ENCODE data around the gene PLXNB1.

Gene PLXNB1

DNA sequence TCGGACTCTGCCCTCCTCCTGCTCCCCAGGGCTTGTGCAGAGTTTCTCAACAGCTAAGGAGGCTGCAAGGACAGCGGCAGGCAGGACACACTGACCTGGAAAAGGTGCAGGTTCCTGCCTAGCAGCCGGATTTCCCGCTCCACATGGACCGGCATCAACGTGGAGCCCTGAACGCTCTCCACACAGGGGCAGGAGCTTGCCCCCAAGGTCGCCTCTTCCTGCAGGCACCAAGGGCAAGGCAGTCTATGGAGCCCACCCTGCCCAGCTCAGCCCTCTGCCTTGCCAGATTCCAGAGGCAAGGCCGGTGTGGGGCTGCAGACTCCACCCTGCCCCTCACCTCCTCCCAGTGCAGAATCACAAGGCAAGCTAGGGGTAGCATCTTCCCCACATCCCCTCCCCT, 10.7 kb downstream of the PLXNB1 start:
- no peak for TF ChIP-seq CTCF (IDR thresholded peaks at IDR 0.05; ENCODE audit: low read depth, low read length)
- H3K4me1 ChIP-seq: no peaks in the 10 kb centered on the region
- H3K27me3 ChIP-seq: no peaks in the 10 kb centered on the region
- DNase-seq: no peak
- H3K9me3 ChIP-seq: no peaks in the 10 kb centered on the region
- H3K36me3 ChIP-seq: no peaks in the 10 kb centered on the region
- no peak overlapping the region for H3K4me3 ChIP-seq (ENCODE audit: low read depth, low read length)

GRCh38 chr3:48418651-48419050, 11.2 kb downstream of the PLXNB1 start:
- H3K9me3 ChIP-seq: no peaks in the 10 kb centered on the region
- H3K36me3 ChIP-seq: no peaks in the 10 kb centered on the region
- TF ChIP-seq CTCF (IDR thresholded peaks at IDR 0.05; ENCODE audit: low read depth, low read length): no peak
- no peaks in the 10 kb centered on the region for H3K27me3 ChIP-seq
- no peak overlapping the region for H3K4me3 ChIP-seq (ENCODE audit: low read depth, low read length)
- H3K4me1 ChIP-seq: no peaks in the 10 kb centered on the region
- DNase-seq: no peak

DNA sequence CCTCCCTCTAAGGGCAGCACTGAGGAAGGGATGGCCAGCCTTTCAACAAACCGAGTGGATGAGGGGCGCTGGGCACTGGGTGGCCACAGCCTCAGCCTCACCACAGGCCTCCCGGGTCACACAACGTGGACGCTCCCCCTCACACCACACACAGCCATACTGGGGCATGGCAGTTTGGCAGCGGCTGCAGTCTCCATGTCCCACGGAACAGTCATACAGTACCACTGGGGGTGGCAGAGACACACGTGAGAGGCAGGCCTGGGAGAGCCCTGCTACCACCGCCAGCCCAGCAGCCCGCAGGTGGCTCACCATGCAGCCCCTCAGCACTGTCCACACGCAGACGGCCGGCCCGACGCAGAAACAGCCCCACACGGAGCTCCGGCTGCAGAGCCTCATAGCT, 11.7 kb downstream of the PLXNB1 start:
- Histone ChIP-seq H3K27me3 (no peaks in the 10 kb centered on the region), H3K36me3 (no peaks in the 10 kb centered on the region), H3K9me3 (no peaks in the 10 kb centered on the region), H3K4me3 (ENCODE audit: low read depth, low read length) (no peak overlapping the region), H3K4me1 (no peaks in the 10 kb centered on the region)
- TF ChIP-seq CTCF (IDR thresholded peaks at IDR 0.05; ENCODE audit: low read depth, low read length): no peak
- DNase-seq: no peak

DNA sequence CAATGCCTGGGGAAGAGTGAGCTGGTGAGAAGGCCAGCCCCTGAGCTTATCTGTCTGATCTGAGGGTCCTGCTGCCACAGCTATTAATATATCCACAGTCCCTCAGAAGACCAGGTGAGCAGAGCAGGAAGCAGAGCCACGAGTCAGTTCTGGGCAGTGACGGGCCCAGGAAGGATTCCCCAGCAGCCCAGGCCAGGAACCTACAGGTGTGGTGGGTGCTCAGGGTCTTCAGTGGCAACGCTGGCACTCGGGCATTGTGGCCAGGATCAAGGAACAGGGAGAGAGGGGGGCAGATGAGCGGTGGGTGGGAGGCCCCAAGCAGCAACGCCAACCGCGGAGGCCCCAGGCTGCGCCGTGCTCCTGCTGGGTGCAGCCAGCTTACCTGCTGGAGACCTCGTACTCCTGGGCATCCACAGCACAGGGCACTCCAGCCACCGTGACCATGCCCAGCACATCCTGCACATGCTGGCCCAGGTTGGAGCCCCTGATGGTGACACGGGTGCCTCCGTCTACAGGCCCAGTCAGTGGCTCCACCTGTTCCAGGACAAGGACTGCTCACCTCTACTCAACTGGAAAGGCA, 12.3 kb downstream of the PLXNB1 start:
- H3K36me3 ChIP-seq: no peaks in the 10 kb centered on the region
- H3K4me1 ChIP-seq: no peaks in the 10 kb centered on the region
- no peak for DNase-seq
- no peaks in the 10 kb centered on the region for H3K9me3 ChIP-seq
- no peak for TF ChIP-seq CTCF (IDR thresholded peaks at IDR 0.05; ENCODE audit: low read depth, low read length)
- H3K27me3 ChIP-seq: no peaks in the 10 kb centered on the region
- no peak overlapping the region for H3K4me3 ChIP-seq (ENCODE audit: low read depth, low read length)

- no peak for DNase-seq
- no peaks in the 10 kb centered on the region for H3K27me3 ChIP-seq
- H3K36me3 ChIP-seq: no peaks in the 10 kb centered on the region
- no peak overlapping the region for H3K4me3 ChIP-seq (ENCODE audit: low read depth, low read length)
- H3K4me1 ChIP-seq: no peaks in the 10 kb centered on the region
- no peak for TF ChIP-seq CTCF (IDR thresholded peaks at IDR 0.05; ENCODE audit: low read depth, low read length)
- H3K9me3 ChIP-seq: no peaks in the 10 kb centered on the region
These were observed 13.3 kb downstream of the PLXNB1 start for GRCh38 chr3:48416546-48416945.

- Histone ChIP-seq H3K4me1 (no peaks in the 10 kb centered on the region), H3K36me3 (no peaks in the 10 kb centered on the region), H3K27me3 (no peaks in the 10 kb centered on the region), H3K4me3 (ENCODE audit: low read depth, low read length) (no peak overlapping the region), H3K9me3 (no peaks in the 10 kb centered on the region)
- no peak for TF ChIP-seq CTCF (IDR thresholded peaks at IDR 0.05; ENCODE audit: low read depth, low read length)
- no peak for DNase-seq
These were observed 13.8 kb downstream of the PLXNB1 start for GRCh38 chr3:48416091-48416505.

Data from BE2C (cell line).